ENCODE measurements around the gene RPS27.

The RPS27 gene

DNA sequence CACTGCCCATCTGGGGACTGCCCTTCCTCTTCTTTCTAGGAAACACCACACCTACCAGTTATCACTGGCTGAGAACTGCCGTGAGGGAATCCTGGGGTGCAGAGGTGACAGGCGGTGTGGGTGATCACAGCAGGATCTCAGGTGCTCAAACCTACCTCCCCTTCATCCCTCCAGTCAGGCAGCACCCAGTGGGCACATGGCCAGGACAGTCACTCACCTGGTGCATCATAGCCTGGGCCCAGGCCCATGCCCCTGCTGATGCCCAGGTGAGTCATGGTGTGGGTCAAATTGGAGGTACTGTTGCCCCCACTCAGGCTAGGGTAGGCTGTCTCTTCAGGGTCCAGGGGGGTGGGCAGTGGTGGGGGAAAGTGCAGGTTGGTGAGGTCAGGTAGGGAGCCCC is 38.8 kb upstream of the RPS27 start:
- Histone ChIP-seq H3K27me3 (ENCODE audit: insufficient read depth, low read length, poor library complexity, severe bottlenecking) (no peaks in the 10 kb centered on the region), H2AFZ (ENCODE audit: low read length) (no peak overlapping the region), H3K9ac (ENCODE audit: low read depth, low read length, poor library complexity, severe bottlenecking) (no peak overlapping the region), H4K20me1 (ENCODE audit: insufficient read depth, low read length, poor library complexity, severe bottlenecking) (peaks cover 32% of the 10 kb centered on the region), H3K36me3 (ENCODE audit: insufficient read depth, low read length) (peaks cover 53% of the 10 kb centered on the region; the same call in 1 of the 2 replicates), H3K4me1 (ENCODE audit: insufficient read depth, low read length, poor library complexity, severe bottlenecking) (peaks cover 32% of the 10 kb centered on the region), H3K4me3 (ENCODE audit: low read length, poor library complexity, severe bottlenecking) (no peak overlapping the region), H3F3A (ENCODE audit: low read depth) (no peaks in the 10 kb centered on the region), H3K79me2 (ENCODE audit: insufficient read depth, low read length) (peaks cover 47% of the 10 kb centered on the region), H3K9me3 (ENCODE audit: insufficient read depth, low read depth, low read length) (no peaks in the 10 kb centered on the region), H3K4me2 (ENCODE audit: low read depth, low read length, poor library complexity, severe bottlenecking) (no peak overlapping the region), H3K9me2 (replicated peaks; ENCODE audit: low read depth, low read length) (no peaks in the 10 kb centered on the region)
- TF ChIP-seq, protein P1, sequence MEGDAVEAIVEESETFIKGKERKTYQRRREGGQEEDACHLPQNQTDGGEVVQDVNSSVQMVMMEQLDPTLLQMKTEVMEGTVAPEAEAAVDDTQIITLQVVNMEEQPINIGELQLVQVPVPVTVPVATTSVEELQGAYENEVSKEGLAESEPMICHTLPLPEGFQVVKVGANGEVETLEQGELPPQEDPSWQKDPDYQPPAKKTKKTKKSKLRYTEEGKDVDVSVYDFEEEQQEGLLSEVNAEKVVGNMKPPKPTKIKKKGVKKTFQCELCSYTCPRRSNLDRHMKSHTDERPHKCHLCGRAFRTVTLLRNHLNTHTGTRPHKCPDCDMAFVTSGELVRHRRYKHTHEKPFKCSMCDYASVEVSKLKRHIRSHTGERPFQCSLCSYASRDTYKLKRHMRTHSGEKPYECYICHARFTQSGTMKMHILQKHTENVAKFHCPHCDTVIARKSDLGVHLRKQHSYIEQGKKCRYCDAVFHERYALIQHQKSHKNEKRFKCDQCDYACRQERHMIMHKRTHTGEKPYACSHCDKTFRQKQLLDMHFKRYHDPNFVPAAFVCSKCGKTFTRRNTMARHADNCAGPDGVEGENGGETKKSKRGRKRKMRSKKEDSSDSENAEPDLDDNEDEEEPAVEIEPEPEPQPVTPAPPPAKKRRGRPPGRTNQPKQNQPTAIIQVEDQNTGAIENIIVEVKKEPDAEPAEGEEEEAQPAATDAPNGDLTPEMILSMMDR (conservative IDR thresholded peaks at IDR 0.05; ENCODE audit: low read length): no peak
- no peak for TF ChIP-seq EZH2phosphoT487 (IDR thresholded peaks at IDR 0.05; ENCODE audit: borderline replicate concordance)

DNA sequence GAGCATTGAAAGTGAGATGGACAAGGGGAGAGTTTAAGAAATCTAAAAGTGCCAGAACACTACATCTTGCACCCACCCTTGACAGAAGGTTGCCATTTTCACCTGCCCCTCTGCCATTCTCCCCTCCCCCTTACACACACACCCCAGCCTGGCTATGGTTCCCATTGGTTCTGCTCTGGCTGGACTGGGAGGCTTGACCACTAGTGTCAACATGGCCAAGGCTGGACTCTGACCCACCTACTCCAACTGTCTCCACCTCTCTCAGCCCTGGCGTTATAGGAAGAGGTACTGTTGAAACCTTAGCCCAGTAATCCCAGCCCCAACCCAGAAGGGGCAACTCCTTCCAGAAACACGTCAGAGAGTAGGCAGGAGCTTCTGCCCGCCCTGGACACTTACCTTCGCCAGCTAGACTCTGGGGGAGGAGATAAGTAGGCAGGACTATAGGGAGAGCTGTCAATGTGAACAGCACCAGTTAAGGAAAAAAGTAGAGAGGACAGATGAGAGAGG is 36.6 kb upstream of the RPS27 start:
- H3K4me1 ChIP-seq (ENCODE audit: insufficient read depth, low read length, poor library complexity, severe bottlenecking): peaks cover 41% of the 10 kb centered on the region
- H3K4me3 ChIP-seq (ENCODE audit: low read length, poor library complexity, severe bottlenecking): no peak overlapping the region
- TF ChIP-seq, protein P1 (conservative IDR thresholded peaks at IDR 0.05; ENCODE audit: low read length): no peak
- no peak for TF ChIP-seq EZH2phosphoT487 (IDR thresholded peaks at IDR 0.05; ENCODE audit: borderline replicate concordance)
- H2AFZ ChIP-seq (ENCODE audit: low read length): no peak overlapping the region
- no peaks in the 10 kb centered on the region for H3K27me3 ChIP-seq (ENCODE audit: insufficient read depth, low read length, poor library complexity, severe bottlenecking)
- H4K20me1 ChIP-seq (ENCODE audit: insufficient read depth, low read length, poor library complexity, severe bottlenecking): peaks cover 40% of the 10 kb centered on the region
- H3K9me3 ChIP-seq (ENCODE audit: insufficient read depth, low read depth, low read length): no peaks in the 10 kb centered on the region
- peak overlapping the region; percentile 46 for H3K4me2 ChIP-seq (ENCODE audit: low read depth, low read length, poor library complexity, severe bottlenecking)
- peaks cover 36% of the 10 kb centered on the region; the same call in 1 of the 2 replicates for H3K36me3 ChIP-seq (ENCODE audit: insufficient read depth, low read length)
- H3K9me2 ChIP-seq (replicated peaks; ENCODE audit: low read depth, low read length): no peaks in the 10 kb centered on the region
- H3K9ac ChIP-seq (ENCODE audit: low read depth, low read length, poor library complexity, severe bottlenecking): no peak overlapping the region
- H3K79me2 ChIP-seq (ENCODE audit: insufficient read depth, low read length): peaks cover 59% of the 10 kb centered on the region
- H3F3A ChIP-seq (ENCODE audit: low read depth): no peaks in the 10 kb centered on the region

GRCh38 chr1:153954826-153955225 is 35.7 kb upstream of the RPS27 start:
- H3K4me1 ChIP-seq (ENCODE audit: insufficient read depth, low read length, poor library complexity, severe bottlenecking): peaks cover 42% of the 10 kb centered on the region
- H3K9ac ChIP-seq (ENCODE audit: low read depth, low read length, poor library complexity, severe bottlenecking): no peak overlapping the region
- H3K36me3 ChIP-seq (ENCODE audit: insufficient read depth, low read length): peaks cover 32% of the 10 kb centered on the region; the same call in 1 of the 2 replicates

More at GRCh38 chr1:153954826-153955225, 35.7 kb upstream of the RPS27 start:
- peaks cover 40% of the 10 kb centered on the region for H4K20me1 ChIP-seq (ENCODE audit: insufficient read depth, low read length, poor library complexity, severe bottlenecking)
- H3K9me3 ChIP-seq (ENCODE audit: insufficient read depth, low read depth, low read length): no peaks in the 10 kb centered on the region
- TF ChIP-seq, protein P1 (conservative IDR thresholded peaks at IDR 0.05; ENCODE audit: low read length): no peak
- no peak for TF ChIP-seq EZH2phosphoT487 (IDR thresholded peaks at IDR 0.05; ENCODE audit: borderline replicate concordance)
- no peaks in the 10 kb centered on the region for H3K9me2 ChIP-seq (replicated peaks; ENCODE audit: low read depth, low read length)
- peak overlapping the region; percentile 5 for H3K4me3 ChIP-seq (ENCODE audit: low read length, poor library complexity, severe bottlenecking)
- H3K4me2 ChIP-seq (ENCODE audit: low read depth, low read length, poor library complexity, severe bottlenecking): peak overlapping the region; percentile 46
- peaks cover 59% of the 10 kb centered on the region for H3K79me2 ChIP-seq (ENCODE audit: insufficient read depth, low read length)
- H3F3A ChIP-seq (ENCODE audit: low read depth): no peaks in the 10 kb centered on the region
- no peaks in the 10 kb centered on the region for H3K27me3 ChIP-seq (ENCODE audit: insufficient read depth, low read length, poor library complexity, severe bottlenecking)
- no peak overlapping the region for H2AFZ ChIP-seq (ENCODE audit: low read length)

All from Loucy (cell line).